HG02884 (cell line): Measurements from ENCODE around the gene PLET1.

Source experiments
- ATAC-seq: cut with Tn5 transposase; IDR thresholded peaks from one replicate; pipeline ENCODE4 v1.9.1; 2021; ENCODE audit warnings: mild to moderate bottlenecking, moderate library complexity; ENCODE audit not compliant: unreplicated experiment

Gene PLET1

GRCh38 chr11:112285841-112286311, 25.2 kb upstream of the PLET1 start:
- no peak for ATAC-seq

DNA sequence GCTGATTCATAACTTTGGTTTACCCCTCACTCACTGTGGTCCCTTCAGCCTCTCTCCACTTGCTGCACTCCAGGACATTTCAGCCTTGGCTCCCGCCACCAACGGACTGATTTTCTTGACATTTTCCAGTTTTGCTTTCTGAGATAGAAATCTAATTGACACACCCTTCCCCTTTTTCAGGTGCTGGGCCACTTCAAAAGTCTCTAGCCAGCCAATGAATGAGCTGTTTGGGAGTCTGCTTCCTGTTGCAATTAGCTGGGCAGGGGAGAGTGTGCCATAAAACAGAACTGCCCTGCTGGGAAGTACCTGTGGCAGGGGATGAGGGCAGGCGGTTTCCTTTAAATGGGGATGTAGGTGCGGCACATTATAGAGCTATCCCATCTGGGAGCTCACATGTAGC, 21.1 kb upstream of the PLET1 start:
- no peak for ATAC-seq

DNA sequence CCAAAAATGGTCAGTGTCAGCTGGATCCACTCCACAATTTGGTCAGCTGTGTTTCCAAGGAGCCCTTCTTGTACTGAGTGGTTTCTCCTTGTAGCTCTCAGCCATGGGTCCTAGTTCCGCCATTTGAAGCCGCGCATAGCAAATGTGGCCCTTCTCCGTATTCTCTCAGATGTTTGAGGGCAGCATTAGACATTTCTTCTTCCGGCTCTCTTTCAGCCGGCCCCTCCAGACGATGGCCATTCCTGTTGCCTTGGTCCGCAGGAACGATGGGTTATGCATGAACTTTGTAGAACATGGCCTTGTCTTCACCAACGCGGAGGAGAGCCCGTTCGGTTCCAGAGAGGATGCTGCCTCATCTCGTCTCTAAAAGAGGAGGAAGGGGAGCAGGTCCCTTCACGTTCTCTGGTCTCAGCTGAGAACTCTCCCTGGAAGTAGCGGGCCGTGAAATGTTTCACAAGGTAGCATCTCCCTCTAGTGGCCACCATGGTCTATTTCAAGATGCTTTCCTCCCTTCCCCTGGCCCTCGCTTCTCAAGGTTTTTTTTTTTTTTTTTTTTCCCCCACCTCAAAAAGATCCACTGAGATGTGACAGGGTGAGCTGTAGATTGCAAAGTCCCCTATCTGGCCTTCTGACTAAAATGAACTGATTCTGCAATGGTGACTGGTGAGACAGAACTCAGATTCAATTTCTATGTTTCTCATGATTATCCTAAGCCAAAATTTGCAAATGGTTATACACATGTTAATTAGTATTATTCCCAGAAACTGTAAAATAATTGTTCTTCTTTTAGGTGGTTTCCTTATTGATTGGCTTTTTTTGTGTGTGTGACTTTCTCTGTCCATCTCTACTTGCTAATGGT, 19.8 kb upstream of the PLET1 start:
- ATAC-seq, result peak; percentile 67

DNA sequence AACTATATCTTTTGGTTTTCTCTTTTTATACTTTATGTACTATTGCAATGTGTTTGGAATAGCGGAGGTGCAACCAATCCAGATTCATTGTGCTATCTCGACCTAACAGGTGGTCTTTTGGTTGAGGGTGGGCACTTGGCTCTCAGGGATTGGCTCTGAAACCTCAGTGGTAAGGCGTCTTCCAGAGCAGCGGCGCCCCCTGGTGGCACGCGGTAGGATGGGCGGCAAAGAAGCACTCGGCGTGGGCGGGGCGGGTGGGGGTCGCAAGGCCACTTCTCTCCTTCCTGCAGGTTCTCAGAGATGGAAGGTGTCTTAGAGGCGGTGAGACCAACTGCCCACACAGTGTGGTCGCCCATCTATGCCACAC, 19.2 kb upstream of the PLET1 start:
- ATAC-seq, result peak; percentile 33

DNA sequence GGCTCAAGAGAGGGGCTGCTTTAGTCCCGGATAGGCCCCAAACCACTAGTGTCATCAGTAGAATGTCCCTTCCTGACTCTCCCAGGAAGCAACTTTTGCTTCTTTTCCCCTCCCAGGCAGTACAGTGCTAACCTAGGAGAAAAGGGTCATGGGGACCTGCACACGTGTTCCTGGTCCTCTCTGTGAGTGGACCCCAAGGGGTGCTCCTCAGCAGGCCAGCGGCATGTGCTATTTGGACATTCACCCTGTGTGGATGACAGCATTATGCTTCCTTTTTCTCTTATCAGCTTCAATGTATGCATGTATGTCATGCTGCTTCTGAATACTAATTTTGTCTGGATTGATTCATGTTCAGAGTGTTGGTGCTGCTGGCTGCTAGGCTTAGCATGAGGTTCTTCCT, 18.1 kb upstream of the PLET1 start:
- ATAC-seq, result no peak

DNA sequence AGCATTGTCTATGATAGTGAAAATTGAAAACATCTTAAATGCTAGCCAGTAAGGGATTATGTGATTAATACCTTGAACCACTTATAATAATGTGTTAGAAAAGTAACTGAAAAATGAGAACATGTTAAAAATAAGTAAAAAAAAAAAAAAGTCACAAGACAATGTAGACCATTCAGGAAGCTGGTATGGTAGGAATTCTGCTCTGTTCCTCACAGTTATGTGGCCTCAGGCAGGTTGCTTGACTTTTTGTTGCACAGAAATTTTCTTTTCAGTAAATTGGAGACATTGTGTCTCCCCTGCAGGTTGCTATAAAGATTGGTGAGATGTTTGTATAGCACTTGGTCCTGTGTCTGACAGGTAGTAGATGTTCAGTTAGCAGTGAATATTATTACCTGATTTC, 17.3 kb upstream of the PLET1 start:
- no peak for ATAC-seq

DNA sequence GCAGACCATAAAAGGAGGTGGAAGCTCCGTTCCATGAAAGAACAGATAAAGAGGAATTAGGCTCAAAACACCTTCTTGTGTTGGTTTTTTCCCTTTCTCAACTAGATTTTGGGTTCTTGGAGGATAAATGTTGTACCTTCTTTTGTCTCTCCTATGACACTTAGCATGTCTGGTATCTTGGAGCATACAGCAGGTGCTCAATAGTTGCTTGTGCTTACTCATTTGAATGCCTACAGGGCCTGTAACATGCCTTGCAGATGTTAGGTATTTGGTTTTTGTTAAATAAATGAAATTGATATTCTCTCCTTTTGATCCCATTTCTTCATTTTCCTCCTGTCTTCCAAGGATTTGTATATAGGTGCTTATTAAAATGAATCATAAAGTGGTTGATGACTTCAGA, 16.4 kb upstream of the PLET1 start:
- ATAC-seq, result no peak

DNA sequence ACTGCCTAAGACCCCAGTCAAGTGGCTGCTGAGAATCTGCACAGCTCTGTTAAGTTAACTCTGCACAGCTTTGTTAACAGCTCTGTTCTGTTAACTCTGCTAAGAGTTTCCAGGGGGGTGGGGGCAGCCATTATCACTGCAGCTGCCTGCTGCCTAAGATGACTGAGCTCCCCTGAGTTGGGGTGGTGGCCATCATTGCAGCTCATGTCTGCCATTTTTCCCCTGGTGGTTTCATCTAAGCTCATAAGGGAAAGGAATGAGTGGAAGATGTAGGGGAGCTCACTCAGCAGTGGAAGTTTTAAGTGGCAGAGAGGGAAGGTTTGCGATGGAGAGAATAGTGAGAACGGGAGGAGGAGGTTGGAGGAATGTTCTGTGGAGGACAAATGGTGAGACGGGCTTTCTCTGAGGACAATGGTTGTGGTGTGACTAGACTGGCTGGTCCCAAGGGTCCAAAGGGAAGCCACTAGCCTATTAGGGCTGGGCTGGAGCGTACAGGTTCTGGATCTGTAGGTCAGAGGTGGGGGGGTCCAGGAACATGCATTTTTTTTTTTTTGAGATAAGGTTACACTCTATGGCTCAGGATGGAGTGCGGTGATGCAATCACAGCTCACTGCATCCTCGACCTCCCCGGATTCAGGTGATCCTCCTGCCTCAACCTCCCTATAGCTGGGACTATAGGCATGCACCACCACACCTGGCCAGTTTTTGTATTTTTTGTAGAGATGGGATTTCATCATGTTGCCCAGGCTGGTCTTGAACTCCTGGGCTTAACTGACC, 13.5 kb upstream of the PLET1 start:
- no peak for ATAC-seq

GRCh38 chr11:112273066-112273465, 12.4 kb upstream of the PLET1 start:
- ATAC-seq, result no peak

GRCh38 chr11:112271242-112271641, 10.6 kb upstream of the PLET1 start:
- no peak for ATAC-seq

DNA sequence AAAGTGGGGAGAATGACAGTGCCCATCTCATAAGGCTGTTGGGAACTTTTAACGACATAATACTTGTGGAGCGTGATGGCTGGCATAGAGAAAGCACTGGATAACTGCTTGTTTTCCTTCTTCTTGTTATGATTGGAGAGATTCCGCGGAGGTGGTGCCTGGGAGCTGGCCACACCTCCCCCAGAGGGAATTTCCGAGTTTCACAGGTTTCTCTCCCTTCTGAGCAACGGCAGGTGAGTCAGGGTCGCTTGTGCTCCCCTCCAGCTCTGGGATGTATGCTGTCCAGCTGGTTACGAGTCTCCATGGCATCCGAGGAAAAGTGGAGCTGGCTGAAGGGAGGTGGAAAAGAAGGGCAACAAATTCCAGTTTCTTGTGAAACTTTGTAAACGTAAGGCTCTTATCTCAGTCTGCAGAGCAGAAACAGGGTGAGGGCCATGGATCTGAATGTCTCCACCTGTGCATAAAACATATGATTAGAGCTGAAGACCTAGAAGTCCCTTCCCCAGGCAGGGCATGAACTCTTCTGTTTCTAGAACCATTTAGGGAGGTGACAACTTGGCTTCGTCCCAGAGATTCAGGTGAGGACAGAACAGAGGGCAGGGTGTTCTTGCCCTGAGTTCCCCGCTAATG, 10.0 kb upstream of the PLET1 start:
- no peak for ATAC-seq

- no peak for ATAC-seq
Measured at GRCh38 chr11:112269139-112269538, 8.5 kb upstream of the PLET1 start.

DNA sequence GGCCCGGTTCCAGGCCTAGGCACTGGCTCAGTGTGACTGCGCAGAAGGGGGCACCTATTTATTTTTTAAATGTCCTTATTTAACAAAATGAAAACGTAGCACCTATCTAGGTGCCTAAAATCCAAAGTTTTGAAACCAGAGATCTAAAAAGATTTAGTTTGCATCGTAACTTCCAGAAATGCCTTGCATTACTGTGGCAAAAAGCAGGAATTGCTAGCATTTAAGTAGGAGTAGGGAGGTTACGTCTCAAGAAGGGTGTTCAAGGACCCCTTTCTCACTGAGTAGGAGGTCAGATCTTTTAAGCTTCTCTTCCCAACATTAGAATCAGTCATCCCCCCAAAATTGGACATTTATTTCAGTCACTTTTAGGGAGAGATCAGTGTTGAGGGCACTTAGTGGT, 7.7 kb upstream of the PLET1 start:
- ATAC-seq, result no peak

DNA sequence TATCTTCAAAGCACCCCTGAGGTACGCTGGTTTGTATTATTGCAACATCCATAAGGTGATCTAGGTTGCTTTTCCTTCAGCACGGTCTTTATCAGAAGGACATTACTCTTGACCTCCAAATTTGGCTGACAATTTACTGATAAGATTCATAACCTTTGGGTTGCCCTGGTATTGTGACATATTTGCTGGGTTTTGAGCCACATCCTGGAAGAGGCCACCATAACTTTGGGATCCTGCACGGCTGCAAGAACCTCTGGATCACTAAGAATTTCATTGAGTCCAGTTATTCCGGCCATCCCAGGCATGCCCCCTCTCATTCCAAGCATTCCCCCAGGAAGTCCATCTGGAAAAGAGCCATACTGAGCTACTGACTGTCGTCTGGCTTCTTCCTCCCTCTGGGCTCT, 6.5 kb upstream of the PLET1 start:
- ATAC-seq, result no peak

DNA sequence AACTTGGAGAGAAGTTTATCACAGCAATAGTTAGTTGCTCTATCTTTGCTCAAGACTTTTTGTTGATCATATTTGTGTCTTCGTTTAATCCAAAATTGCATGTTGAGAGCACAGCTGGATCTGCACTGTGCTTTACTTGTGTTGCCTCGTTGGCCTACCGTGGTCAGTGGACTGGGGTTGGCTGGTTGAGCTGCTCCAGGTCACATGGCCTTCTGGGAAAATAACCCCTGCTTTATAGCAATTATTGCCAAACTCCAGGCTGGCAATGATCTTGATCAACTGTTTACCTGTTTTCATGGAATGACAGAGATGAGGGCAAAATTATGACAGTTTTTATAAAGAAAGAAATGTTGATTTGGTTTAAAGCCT, 5.7 kb upstream of the PLET1 start:
- no peak for ATAC-seq

DNA sequence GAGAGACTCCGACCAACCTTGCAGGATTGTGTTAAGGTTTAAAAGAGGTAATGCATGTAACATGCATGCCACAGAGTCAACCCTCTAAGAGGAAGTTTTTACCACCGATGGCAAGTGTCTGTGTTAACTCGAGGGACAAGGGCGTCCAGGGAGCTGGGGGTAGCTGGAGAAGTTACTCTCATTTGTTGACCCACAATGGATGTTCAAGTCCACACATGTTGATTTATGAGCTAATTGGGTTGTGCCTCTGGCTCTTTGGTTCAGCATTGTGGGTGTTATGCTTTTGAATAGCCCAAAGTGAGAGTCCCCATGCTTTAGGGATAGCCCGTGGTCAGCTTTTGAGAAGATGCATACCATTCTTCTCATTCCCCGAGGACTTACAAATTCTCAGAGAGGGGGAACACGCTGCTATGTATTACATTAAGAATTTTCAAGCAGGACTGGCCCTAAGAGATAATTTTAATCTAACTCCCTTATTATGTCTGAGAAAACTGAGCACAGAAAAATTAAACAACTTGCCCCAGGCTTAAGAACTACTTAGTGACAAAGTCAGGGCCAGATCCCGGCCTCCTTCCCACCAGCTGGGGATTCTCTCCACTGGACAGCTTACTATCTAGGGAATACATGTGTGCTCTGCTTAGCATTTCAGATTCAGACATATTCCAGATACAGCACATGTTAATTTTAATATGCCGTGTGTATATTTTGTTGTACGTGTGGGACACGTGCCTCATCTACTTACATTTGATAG, 5.2 kb upstream of the PLET1 start:
- ATAC-seq, result no peak

DNA sequence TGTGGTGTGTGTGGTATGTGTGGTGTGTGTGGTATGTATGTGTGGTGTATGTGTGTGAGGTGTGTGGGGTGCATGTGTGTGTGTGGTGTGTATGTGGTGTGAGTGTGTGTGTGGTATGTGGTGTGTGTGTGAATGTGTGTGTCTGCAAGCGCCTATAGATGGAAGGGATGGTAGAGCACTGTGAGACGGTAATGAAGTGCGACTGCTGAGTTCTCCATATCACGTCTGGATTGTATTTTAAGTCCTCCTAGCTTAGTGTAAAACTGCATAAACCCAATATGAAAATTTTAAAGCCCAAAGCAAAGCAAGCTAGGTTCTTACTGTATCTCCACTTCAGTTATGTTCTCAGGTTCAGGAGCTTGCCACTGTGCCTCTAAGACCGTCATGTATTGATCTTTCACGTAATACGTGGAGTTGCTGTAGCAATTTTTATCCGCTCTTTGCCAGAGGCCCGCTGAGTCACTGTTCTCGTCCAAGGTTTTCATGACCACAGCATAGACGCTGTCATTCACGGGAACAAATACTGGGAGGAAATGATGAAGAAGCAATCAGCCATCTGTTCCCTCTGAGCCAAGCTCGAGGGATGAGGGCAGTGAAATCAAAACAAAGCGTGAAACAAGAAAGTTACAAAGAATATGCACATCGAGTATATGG, 5.5 kb downstream of the PLET1 start:
- no peak for ATAC-seq

DNA sequence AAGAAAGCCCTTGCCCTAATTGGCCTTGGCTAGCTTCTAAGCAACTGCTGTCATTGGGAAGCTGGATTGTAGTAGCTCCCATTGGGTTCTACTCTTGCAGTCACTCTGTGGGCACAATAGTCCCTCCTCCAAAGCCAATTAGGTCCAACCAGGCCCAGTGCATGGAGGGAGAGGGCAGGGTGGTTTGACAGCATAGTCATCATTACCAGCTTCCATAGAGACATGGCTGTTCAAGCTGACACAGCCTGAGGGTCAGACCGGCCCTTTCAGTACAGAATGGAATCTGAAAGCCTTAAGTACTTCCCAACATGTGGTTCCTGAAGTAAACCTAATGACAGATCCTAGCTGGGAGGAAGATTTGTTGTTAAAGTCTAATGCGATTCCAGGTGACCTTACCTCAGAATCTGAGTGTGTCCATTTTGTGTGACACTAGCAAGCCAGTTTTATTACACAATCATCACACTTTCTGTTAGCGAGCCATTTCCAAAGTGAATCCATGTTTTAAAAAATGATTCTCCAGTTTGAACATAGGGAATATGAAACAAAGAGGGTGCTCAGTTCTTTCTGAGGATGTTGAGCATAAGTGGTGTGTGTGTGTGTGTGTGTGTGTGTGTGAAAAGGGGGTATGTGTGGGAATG, 6.9 kb downstream of the PLET1 start:
- ATAC-seq, result no peak

- ATAC-seq, result no peak
Measured at GRCh38 chr11:112249871-112250610, 10.6 kb downstream of the PLET1 start.
